GM23338 (cell line): ENCODE results near the gene PDE10A.

Experiments used
- CREB1 ChIP-seq: fragments of 250-450 bp; sonication (Bioruptor Pico); IDR thresholded peaks from 2 replicates; pipeline ENCODE4 v1.5.0; 2020; ENCODE audit warnings: low read depth, mild to moderate bottlenecking, moderate library complexity
- EZH2 ChIP-seq: fragments of 200-600 bp; sonication (generic); IDR thresholded peaks from one replicate; pipeline ENCODE4 v1.8.0; 2017; ENCODE audit warnings: antibody characterized with exemption, mild to moderate bottlenecking, low read depth; ENCODE audit not compliant: unreplicated experiment
- JUNB ChIP-seq: IDR thresholded peaks from one replicate; pipeline ENCODE4 v1.6.1; 2016; ENCODE audit warnings: antibody characterized with exemption; ENCODE audit not compliant: unreplicated experiment
- STAT1 ChIP-seq: IDR thresholded peaks from one replicate; pipeline ENCODE4 v1.6.1; 2016; ENCODE audit warnings: antibody characterized with exemption; ENCODE audit not compliant: unreplicated experiment
- ZNF114 ChIP-seq: fragments of 250-450 bp; sonication (Bioruptor Pico); IDR thresholded peaks from 2 replicates; pipeline ENCODE4 v1.5.0; 2020; ENCODE audit warnings: mild to moderate bottlenecking, moderate library complexity
- TF ChIP-seq, protein P1 (sequence below), 2 experiments: fragments of 200-600 bp in 1 of 2; sonication (generic) in 1 of 2; conservative IDR thresholded peaks; 2 replicates each; pipeline versions ENCODE4 v1.5.1 to v1.6.1; 2016 to 2017; ENCODE audit warnings: antibody characterized with exemption in 2 of 2, low read depth in 2 of 2, mild to moderate bottlenecking in 2 of 2, moderate library complexity in 1 of 2

- TF ChIP-seq, protein P1, sequence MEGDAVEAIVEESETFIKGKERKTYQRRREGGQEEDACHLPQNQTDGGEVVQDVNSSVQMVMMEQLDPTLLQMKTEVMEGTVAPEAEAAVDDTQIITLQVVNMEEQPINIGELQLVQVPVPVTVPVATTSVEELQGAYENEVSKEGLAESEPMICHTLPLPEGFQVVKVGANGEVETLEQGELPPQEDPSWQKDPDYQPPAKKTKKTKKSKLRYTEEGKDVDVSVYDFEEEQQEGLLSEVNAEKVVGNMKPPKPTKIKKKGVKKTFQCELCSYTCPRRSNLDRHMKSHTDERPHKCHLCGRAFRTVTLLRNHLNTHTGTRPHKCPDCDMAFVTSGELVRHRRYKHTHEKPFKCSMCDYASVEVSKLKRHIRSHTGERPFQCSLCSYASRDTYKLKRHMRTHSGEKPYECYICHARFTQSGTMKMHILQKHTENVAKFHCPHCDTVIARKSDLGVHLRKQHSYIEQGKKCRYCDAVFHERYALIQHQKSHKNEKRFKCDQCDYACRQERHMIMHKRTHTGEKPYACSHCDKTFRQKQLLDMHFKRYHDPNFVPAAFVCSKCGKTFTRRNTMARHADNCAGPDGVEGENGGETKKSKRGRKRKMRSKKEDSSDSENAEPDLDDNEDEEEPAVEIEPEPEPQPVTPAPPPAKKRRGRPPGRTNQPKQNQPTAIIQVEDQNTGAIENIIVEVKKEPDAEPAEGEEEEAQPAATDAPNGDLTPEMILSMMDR (conservative IDR thresholded peaks at IDR 0.05; ENCODE audit: low read depth in 2 of 2) = no peak
- TF ChIP-seq JUNB (no peak), ZNF114 (CRISPR knock-in tag) (no peak), CREB1 (CRISPR knock-in tag) (no peak), STAT1 (no peak), EZH2 (no peak)
Measured at GRCh38 chr6:165632194-165632593, 30.8 kb downstream of the PDE10A start.
